ENCODE data around the gene APBA3. TPM values are rescaled to one million over a fixed set of nuclear protein-coding genes. Genes with fewer than 3 reads are reported as not detected.

Gene APBA3
- total and polyA plus RNA-seq, 2 of the 4 experiments (the other 2 are of a cell fraction): 9.5 to 18.4 TPM

DNA sequence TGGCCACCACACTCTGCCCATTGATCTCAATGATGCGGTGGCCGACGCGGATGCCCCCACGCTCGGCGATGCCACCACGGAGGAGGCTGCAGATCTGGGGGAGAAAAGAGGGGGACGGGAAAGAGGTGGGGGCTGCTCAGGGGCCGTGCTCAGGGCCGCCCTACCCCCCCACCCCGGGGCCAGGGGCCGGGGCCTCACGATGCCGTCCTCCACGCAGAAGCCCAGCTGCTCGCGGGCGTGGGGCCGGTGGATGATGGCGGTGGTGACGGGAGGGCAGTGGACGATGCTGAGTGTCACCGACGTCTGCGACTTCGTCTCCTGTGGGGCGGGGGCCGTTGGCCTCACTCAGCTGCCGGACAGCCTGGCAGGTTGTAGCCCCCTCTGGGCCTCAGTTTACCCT is 10.3 kb downstream of the APBA3 start:
- no peaks in the 10 kb centered on the region for H3K4me1 ChIP-seq (ENCODE audit: control insufficient read depth, insufficient read depth, low read length)
- no peak overlapping the region for H2BK120ac ChIP-seq (ENCODE audit: low read depth, low read length)
- BruUV-seq (replicated peaks): no TSS peak
- ATAC-seq (ENCODE audit: low read depth) (no peak), DNase-seq (no peak)
- peaks cover 2% of the 10 kb centered on the region; the same call in 1 of the 2 replicates for H3K27me3 ChIP-seq (ENCODE audit: control insufficient read depth, insufficient read depth, low read length)
- dilution Hi-C loops (cut with HindIII; ENCODE audit: low sequenced_read_pairs, unreplicated experiment) (no loop called here), intact Hi-C loops (cut with micrococcal nuclease) (no loop called here), in situ Hi-C loops (cut with MboI; ENCODE audit: low sequenced_read_pairs) (no loop called here)
- no peak overlapping the region for H3K4ac ChIP-seq (ENCODE audit: low read depth, low read length)
- no peak overlapping the region for H4K5ac ChIP-seq (ENCODE audit: low read depth, low read length)
- H3K9ac ChIP-seq (ENCODE audit: low read depth, low read length): no peak overlapping the region
- no peak overlapping the region for H2BK20ac ChIP-seq (ENCODE audit: low read depth, low read length)
- CTCF ChIA-PET: no interaction called here
- no peak overlapping the region for H3K56ac ChIP-seq (ENCODE audit: extremely low read depth, insufficient read depth, low read length)
- no peaks in the 10 kb centered on the region for H3K9me1 ChIP-seq (ENCODE audit: insufficient read depth, low read length)
- 88% methylated on average over 8 of the region's 30 CpGs; no CpG with 5 or more reads in 1 of the 2 experiments for WGBS, 2 experiments (ENCODE audit: extremely low coverage in 2 of 2, insufficient read length in 1 of 2)
- no peak overlapping the region for H3K18ac ChIP-seq (ENCODE audit: low read depth, low read length)
- H3K4me3 ChIP-seq (ENCODE audit: insufficient read depth, low read depth, low read length): no peak overlapping the region
- H2BK5ac ChIP-seq (ENCODE audit: low read depth, low read length, poor library complexity, severe bottlenecking): no peak overlapping the region
- no peaks in the 10 kb centered on the region for H4K20me1 ChIP-seq (ENCODE audit: insufficient read depth, low read length)
- no peak overlapping the region for H3K4me2 ChIP-seq (ENCODE audit: low read depth, low read length)
- H2AK9ac ChIP-seq (replicated peaks; ENCODE audit: low read depth, low read length, poor library complexity): no peak overlapping the region
- no peak overlapping the region for H2AFZ ChIP-seq (replicated peaks; ENCODE audit: low read length, poor library complexity)
- H3K23ac ChIP-seq (ENCODE audit: low read depth, low read length): no peak overlapping the region
- POLR2A ChIA-PET (ENCODE audit: unreplicated experiment): interaction anchor here (1.0 kb wide), 1 partner anchor 12 kb away, joined by 3 read pairs; the partner anchor contains the start of gene MRPL54
- no peaks in the 10 kb centered on the region for H3K9me3 ChIP-seq (ENCODE audit: control insufficient read depth, insufficient read depth, low read length)
- H3K14ac ChIP-seq (replicated peaks; ENCODE audit: low read depth, low read length): no peak overlapping the region
- no peaks in the 10 kb centered on the region; a peak in 1 of 4 replicates for H3K79me1 ChIP-seq (ENCODE audit: low read depth in 1 of 2, low read length in 2 of 2)
- H2AK5ac ChIP-seq (ENCODE audit: low read depth, low read length): no peak overlapping the region
- H3K27ac ChIP-seq (ENCODE audit: insufficient read depth, low read length): no peak overlapping the region
- TF ChIP-seq FOS (IDR thresholded peaks at IDR 0.05; ENCODE audit: low read depth, low read length) (no peak), NFE2L2 (IDR thresholded peaks at IDR 0.05; ENCODE audit: low read depth, low read length) (no peak), CEBPB (IDR thresholded peaks at IDR 0.05; ENCODE audit: low read depth, low read length) (no peak), RAD21 (IDR thresholded peaks at IDR 0.05; ENCODE audit: low read length) (no peak), RCOR1 (IDR thresholded peaks at IDR 0.05; ENCODE audit: insufficient replicate concordance, low read length) (no peak), ELK1 (IDR thresholded peaks at IDR 0.05; ENCODE audit: borderline replicate concordance, low read depth, low read length) (no peak), BHLHE40 (IDR thresholded peaks at IDR 0.05; ENCODE audit: low read depth, low read length) (no peak), MAFK (IDR thresholded peaks at IDR 0.05; ENCODE audit: low read depth, low read length) (no peak), CTCF (conservative IDR thresholded peaks at IDR 0.05; ENCODE audit: low read depth, low read length) (no peak), RFX5 (IDR thresholded peaks at IDR 0.05; ENCODE audit: low read depth, low read length) (no peak), CHD1 (IDR thresholded peaks at IDR 0.05; ENCODE audit: low read depth, low read length) (no peak), MAZ (IDR thresholded peaks at IDR 0.05; ENCODE audit: borderline replicate concordance, low read depth, low read length) (no peak), POLR2A (IDR thresholded peaks at IDR 0.05; ENCODE audit: low read depth, low read length) (no peak), MXI1 (IDR thresholded peaks at IDR 0.05; ENCODE audit: borderline replicate concordance, low read depth, low read length) (no peak), SMC3 (IDR thresholded peaks at IDR 0.05; ENCODE audit: low read depth, low read length) (no peak)
- TF ChIP-seq, protein P1, sequence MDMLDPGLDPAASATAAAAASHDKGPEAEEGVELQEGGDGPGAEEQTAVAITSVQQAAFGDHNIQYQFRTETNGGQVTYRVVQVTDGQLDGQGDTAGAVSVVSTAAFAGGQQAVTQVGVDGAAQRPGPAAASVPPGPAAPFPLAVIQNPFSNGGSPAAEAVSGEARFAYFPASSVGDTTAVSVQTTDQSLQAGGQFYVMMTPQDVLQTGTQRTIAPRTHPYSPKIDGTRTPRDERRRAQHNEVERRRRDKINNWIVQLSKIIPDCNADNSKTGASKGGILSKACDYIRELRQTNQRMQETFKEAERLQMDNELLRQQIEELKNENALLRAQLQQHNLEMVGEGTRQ (IDR thresholded peaks at IDR 0.05; ENCODE audit: low read depth, low read length): no peak
- no peak overlapping the region for H4K8ac ChIP-seq (ENCODE audit: low read depth in 2 of 2, low read length in 2 of 2)
- H2BK15ac ChIP-seq (ENCODE audit: low read depth, low read length): no peak overlapping the region
- peaks cover 24% of the 10 kb centered on the region; the same call in 1 of the 2 replicates for H3K36me3 ChIP-seq (ENCODE audit: control insufficient read depth, insufficient read depth, low read length)
- H4K91ac ChIP-seq (ENCODE audit: insufficient read depth, low read depth, low read length): no peak overlapping the region
